HCT116 (cell line): ENCODE results near the gene SH3BGR. TPM values are rescaled to one million over a fixed set of nuclear protein-coding genes. Genes with fewer than 3 reads are reported as not detected.

Experiments used
- ATAC-seq: fragments of 200-7000 bp; cut with Tn5 transposase; 2 replicates; pipeline ENCODE4 v1.9.1; 2020; ENCODE audit warnings: mild to moderate bottlenecking, moderate library complexity
- BruUV-seq: library from RNA; stranded (reverse); fragments of 400-500 nt; replicated peaks from 2 replicates; lab custom pipeline; 2021; lab: Mats Ljungman, UMichigan
- CTCF ChIA-PET: fragments of 300-600 bp; sonication (Branson Sonifier 250); formaldehyde crosslinking; loops from one replicate; lab custom pipeline; 2021; ENCODE audit warnings: antibody characterized with exemption; lab: Charles Lee
- POLR2A ChIA-PET: fragments of 300-600, 350-600 bp; sonication (Branson Sonifier 250); formaldehyde crosslinking; loops from one replicate; lab custom pipeline; 2021; ENCODE audit warnings: antibody characterized with exemption; lab: Charles Lee
- RAD21 ChIA-PET, 2 experiments: fragments of 300-600 bp; sonication (Branson Sonifier 250); formaldehyde crosslinking; loops; one replicate each; lab custom pipeline; 2023; ENCODE audit warnings: low total read pairs in 2 of 2; ENCODE audit not compliant: uncharacterized antibody in 2 of 2, unreplicated experiment in 2 of 2, low non-redundant PET in 1 of 2; lab: Charles Lee
- DNase-seq: peaks from one replicate; pipeline ENCODE4 v3.0.0-alpha.2; 2010; ENCODE audit warnings: low read depth, low spot score
- H2AFZ ChIP-seq: fragments of 200-600 bp; shearing (Covaris generic), sonication (generic); 2 replicates; pipeline ENCODE4 v1.6.1; 2017; ENCODE audit warnings: low read depth, mixed run types, mixed read lengths, antibody characterized with exemption, low read length; ENCODE audit not compliant: poor library complexity, severe bottlenecking
- H3K27ac ChIP-seq: 2 replicates; pipeline ENCODE4 v1.5.1; 2012; ENCODE audit warnings: low read depth, low read length
- H3K27me3 ChIP-seq: fragments of 200-600 bp; sonication (generic); 2 replicates; pipeline ENCODE4 v1.6.1; 2016; ENCODE audit warnings: mixed run types, low read length, mixed read lengths; ENCODE audit not compliant: insufficient read depth
- H3K36me3 ChIP-seq, 2 experiments: fragments of 200-500 bp in 1 of 2; fragments of 200-600 bp in 1 of 2; sonication (Bioruptor generic) in 1 of 2; sonication (generic) in 1 of 2; 2 replicates each; pipeline versions ENCODE4 v1.5.1 to v1.6.1; 2014 to 2016; ENCODE audit warnings: low read length in 2 of 2, inconsistent platforms in 1 of 2, mixed read lengths in 1 of 2, mixed run types in 1 of 2; ENCODE audit not compliant: insufficient read depth in 2 of 2, control insufficient read depth in 1 of 2
- H3K4me1 ChIP-seq, 2 experiments: fragments of 200-600 bp in 1 of 2; sonication (generic) in 1 of 2; 2 replicates each; pipeline versions ENCODE4 v1.5.1 to v1.6.1; 2012 to 2017; ENCODE audit warnings: low read length in 2 of 2, inconsistent platforms in 1 of 2, mild to moderate bottlenecking in 1 of 2, mixed read lengths in 1 of 2, mixed run types in 1 of 2, moderate library complexity in 1 of 2; ENCODE audit not compliant: insufficient read depth in 2 of 2, control insufficient read depth in 1 of 2
- H3K4me2 ChIP-seq: fragments of 200-600 bp; sonication (generic); 2 replicates; pipeline ENCODE4 v1.6.1; 2017; ENCODE audit warnings: mixed run types, low read length, mixed read lengths
- H3K4me3 ChIP-seq, 2 experiments: fragments of 200-600 bp in 1 of 2; sonication (generic) in 1 of 2; replicated peaks in 1 of 2; 2 replicates each; pipeline ENCODE4 v1.5.1; 2011 to 2016; ENCODE audit warnings: low read length in 2 of 2, control low read depth in 1 of 2, low read depth in 1 of 2, mild to moderate bottlenecking in 1 of 2, mixed read lengths in 1 of 2, mixed run types in 1 of 2
- H3K79me2 ChIP-seq: fragments of 200-600 bp; sonication (generic); 2 replicates; pipeline ENCODE4 v1.6.1; 2017; ENCODE audit warnings: mild to moderate bottlenecking, mixed run types, low read length, moderate library complexity, mixed read lengths; ENCODE audit not compliant: insufficient read depth
- H3K9ac ChIP-seq: fragments of 200-600 bp; sonication (generic); 2 replicates; pipeline ENCODE4 v1.6.1; 2016; ENCODE audit warnings: low read length, mixed read lengths
- H3K9me2 ChIP-seq: fragments of 200-600 bp; sonication (generic), shearing (Covaris generic); 2 replicates; pipeline ENCODE4 v1.6.1; 2017; ENCODE audit warnings: mixed run types, mild to moderate bottlenecking, moderate library complexity; ENCODE audit not compliant: insufficient read depth
- H3K9me3 ChIP-seq, 2 experiments: fragments of 200-500 bp in 1 of 2; fragments of 200-600 bp in 1 of 2; sonication (Bioruptor generic) in 1 of 2; sonication (generic) in 1 of 2; 2 replicates each; pipeline ENCODE4 v1.6.1; 2014 to 2017; ENCODE audit warnings: low read length in 2 of 2, mixed read lengths in 2 of 2, inconsistent platforms in 1 of 2, low read depth in 1 of 2, mild to moderate bottlenecking in 1 of 2, mixed run types in 1 of 2, moderate library complexity in 1 of 2; ENCODE audit not compliant: control insufficient read depth in 1 of 2, insufficient read depth in 1 of 2
- H4K20me1 ChIP-seq: fragments of 200-600 bp; sonication (generic), shearing (Covaris generic); 2 replicates; pipeline ENCODE4 v1.6.1; 2017; ENCODE audit warnings: mixed run types, mild to moderate bottlenecking, moderate library complexity; ENCODE audit not compliant: insufficient read depth
- CEBPB ChIP-seq: IDR thresholded peaks from 2 replicates; pipeline ENCODE4 v1.6.1; 2012; ENCODE audit warnings: low read depth
- EGR1 ChIP-seq: IDR thresholded peaks from 2 replicates; pipeline ENCODE4 v1.6.1; 2012; ENCODE audit warnings: low read depth
- ELF1 ChIP-seq: IDR thresholded peaks from 2 replicates; pipeline ENCODE4 v1.6.1; 2012; ENCODE audit warnings: low read depth, borderline replicate concordance
- EZH2 ChIP-seq: fragments of 200-600 bp; sonication (generic); IDR thresholded peaks from 2 replicates; pipeline ENCODE4 v1.6.1; 2017; ENCODE audit warnings: antibody characterized with exemption, mixed run types
- EZH2phosphoT487 ChIP-seq: fragments of 200-600 bp; IDR thresholded peaks from 2 replicates; pipeline ENCODE4 v1.6.1; 2018; ENCODE audit warnings: antibody characterized with exemption, borderline replicate concordance
- JUND ChIP-seq: IDR thresholded peaks from 2 replicates; pipeline ENCODE4 v1.6.1; 2012
- POLR2AphosphoS5 ChIP-seq: IDR thresholded peaks from 2 replicates; pipeline ENCODE4 v1.6.1; 2011; ENCODE audit warnings: mild to moderate bottlenecking, low read depth, low read length, moderate library complexity
- RAD21 ChIP-seq: IDR thresholded peaks from 2 replicates; pipeline ENCODE4 v1.6.1; 2012; ENCODE audit warnings: low read depth, mild to moderate bottlenecking
- REST ChIP-seq: IDR thresholded peaks from 2 replicates; pipeline ENCODE4 v1.6.1; 2012; ENCODE audit warnings: low read depth
- SIN3A ChIP-seq: IDR thresholded peaks from 2 replicates; pipeline ENCODE4 v1.6.1; 2012; ENCODE audit warnings: low read depth
- SRF ChIP-seq: IDR thresholded peaks from 2 replicates; pipeline ENCODE4 v1.6.1; 2012; ENCODE audit warnings: low read depth
- TCF7L2 ChIP-seq: IDR thresholded peaks from 2 replicates; pipeline ENCODE4 v1.7.0; 2011; ENCODE audit warnings: borderline replicate concordance, inconsistent platforms; ENCODE audit not compliant: insufficient read depth, insufficient read length; ENCODE audit errors: extremely low read depth
- ZFX ChIP-seq: fragments of 450-650 bp; IDR thresholded peaks from 2 replicates; pipeline ENCODE4 v1.6.1; 2017
- ZNF274 ChIP-seq: fragments of 200-500 bp; sonication (Bioruptor generic); IDR thresholded peaks from 2 replicates; pipeline ENCODE4 v1.6.1; 2014; ENCODE audit warnings: mild to moderate bottlenecking, low read depth, low read length, inconsistent platforms
- intact Hi-C: fragments of 100-400 bp; cut with micrococcal nuclease; formaldehyde crosslinking; loops from 2 replicates; pipeline ENCODE4 v1.10.0; 2022
- total RNA-seq: library from RNA; stranded (reverse); gene quantifications from one replicate; pipeline ENCODE4 v1.2.1, GENCODE V29; 2021; ENCODE audit not compliant: unreplicated experiment

The SH3BGR gene
- total RNA-seq, 1 experiment from 2014 or later = 4.8 TPM

- no peak overlapping the region for H2AFZ ChIP-seq
- ChIA-PET RAD21 (no interaction called here), CTCF (no interaction called here), POLR2A (no interaction called here)
- intact Hi-C loops = no loop called here
- TF ChIP-seq EZH2phosphoT487 (no peak), TCF7L2 (no peak), CEBPB (no peak), RAD21 (no peak), JUND (no peak), ZFX (no peak), SRF (no peak), POLR2AphosphoS5 (no peak), REST (no peak), EGR1 (no peak), ZNF274 (no peak), SIN3A (no peak), EZH2 (no peak), ELF1 (no peak)
- no peaks in the 10 kb centered on the region for H3K36me3 ChIP-seq
- BruUV-seq = no TSS peak
- no peaks in the 10 kb centered on the region for H3K9me3 ChIP-seq
- no peak overlapping the region for H3K4me3 ChIP-seq
- no peaks in the 10 kb centered on the region for H3K4me1 ChIP-seq
- H3K9me2 ChIP-seq = no peaks in the 10 kb centered on the region
- DNase-seq = no peak
- no peaks in the 10 kb centered on the region for H4K20me1 ChIP-seq
- no peaks in the 10 kb centered on the region for H3K27me3 ChIP-seq
- no peak overlapping the region for H3K27ac ChIP-seq
- H3K9ac ChIP-seq = no peak overlapping the region
- no peak for ATAC-seq
- H3K79me2 ChIP-seq = no peaks in the 10 kb centered on the region
- no peak overlapping the region for H3K4me2 ChIP-seq
Observed at GRCh38 chr21:39429445-39429844, 22.3 kb upstream of the SH3BGR start.
